Liver (tissue), 9 donors: ENCODE data around the gene SALL3. TPM values are rescaled to one million over a fixed set of nuclear protein-coding genes. Genes with fewer than 3 reads are reported as not detected.

Experiments
- DNase-seq: peaks from one replicate; pipeline ENCODE4 v3.0.0-alpha.2; 2017; ENCODE audit warnings: low spot score
- H3K27ac ChIP-seq, 2 donors: one replicate each; pipeline ENCODE4 v1.7.0; 2013; ENCODE audit warnings: inconsistent platforms in 2 of 2, low read length in 2 of 2, control low read depth in 1 of 2, low read depth in 1 of 2, mild to moderate bottlenecking in 1 of 2
- H3K27me3 ChIP-seq, 4 donors: one replicate each; pipeline versions ENCODE4 v1.6.1 to v1.7.0; 2013; ENCODE audit warnings: low read length in 3 of 4, inconsistent platforms in 1 of 4, mild to moderate bottlenecking in 1 of 4, moderate library complexity in 1 of 4; ENCODE audit not compliant: control insufficient read depth in 4 of 4, insufficient read depth in 4 of 4
- H3K36me3 ChIP-seq, 4 donors: one replicate each; pipeline versions ENCODE4 v1.6.1 to v1.7.0; 2013; ENCODE audit warnings: low read length in 3 of 4, mild to moderate bottlenecking in 3 of 4, low read depth in 1 of 4, moderate library complexity in 1 of 4; ENCODE audit not compliant: control insufficient read depth in 4 of 4, insufficient read depth in 3 of 4
- H3K4me1 ChIP-seq, 4 donors: one replicate each; pipeline versions ENCODE4 v1.6.1 to v1.7.0; 2013; ENCODE audit warnings: low read length in 3 of 4, mild to moderate bottlenecking in 3 of 4, moderate library complexity in 1 of 4; ENCODE audit not compliant: control insufficient read depth in 4 of 4, insufficient read depth in 4 of 4
- H3K4me3 ChIP-seq, 3 donors: one replicate each; pipeline versions ENCODE4 v1.6.1 to v1.7.0; 2013; ENCODE audit warnings: low read length in 3 of 3, control low read depth in 1 of 3, low read depth in 1 of 3, mild to moderate bottlenecking in 1 of 3
- H3K9ac ChIP-seq, 2 donors: one replicate each; pipeline ENCODE4 v1.7.0; 2013; ENCODE audit warnings: low read length in 2 of 2, mild to moderate bottlenecking in 2 of 2, moderate library complexity in 2 of 2, control low read depth in 1 of 2, low read depth in 1 of 2
- H3K9me3 ChIP-seq, 4 donors: one replicate each; pipeline versions ENCODE4 v1.6.1 to v1.7.0; 2013; ENCODE audit warnings: low read length in 3 of 4; ENCODE audit not compliant: control insufficient read depth in 4 of 4
- ATF3 ChIP-seq: IDR thresholded peaks from 2 replicates; pipeline ENCODE4 v1.6.1; 2016; ENCODE audit warnings: antibody characterized with exemption
- CTCF ChIP-seq: fragments of 150-350 bp; IDR thresholded peaks from 2 replicates; pipeline ENCODE4 v1.5.1; 2017; ENCODE audit warnings: improper control_type of control experiment, low read depth, low read length; ENCODE audit not compliant: missing input control
- EGR1 ChIP-seq, 2 donors: IDR thresholded peaks; 2 replicates each; pipeline ENCODE4 v1.6.1; 2016 to 2018; ENCODE audit warnings: antibody characterized with exemption in 2 of 2, low read depth in 2 of 2
- FOXA1 ChIP-seq: IDR thresholded peaks from 2 replicates; pipeline ENCODE4 v1.6.1; 2016; ENCODE audit warnings: antibody characterized with exemption
- FOXA2 ChIP-seq: IDR thresholded peaks from 2 replicates; pipeline ENCODE4 v1.6.1; 2016; ENCODE audit warnings: antibody characterized with exemption
- GABPA ChIP-seq, 2 donors: IDR thresholded peaks in 1 of 2; conservative IDR thresholded peaks in 1 of 2; 2 replicates each; pipeline ENCODE4 v1.6.1; 2016; ENCODE audit warnings: antibody characterized with exemption in 2 of 2, mild to moderate bottlenecking in 1 of 2, moderate library complexity in 1 of 2
- HNF4G ChIP-seq: IDR thresholded peaks from 2 replicates; pipeline ENCODE4 v1.6.1; 2016; ENCODE audit warnings: antibody characterized with exemption
- JUND ChIP-seq, 2 donors: IDR thresholded peaks; 2 replicates each; pipeline ENCODE4 v1.6.1; 2016; ENCODE audit warnings: antibody characterized with exemption in 2 of 2
- MAX ChIP-seq: IDR thresholded peaks from 2 replicates; pipeline ENCODE4 v1.6.1; 2016; ENCODE audit warnings: antibody characterized with exemption
- NR2F2 ChIP-seq: IDR thresholded peaks from 2 replicates; pipeline ENCODE4 v1.6.1; 2016; ENCODE audit warnings: antibody characterized with exemption
- RAD21 ChIP-seq, 2 donors: IDR thresholded peaks; 2 replicates each; pipeline ENCODE4 v1.6.1; 2016; ENCODE audit warnings: antibody characterized with exemption in 2 of 2, mild to moderate bottlenecking in 2 of 2
- REST ChIP-seq: IDR thresholded peaks from 2 replicates; pipeline ENCODE4 v1.6.1; 2016; ENCODE audit warnings: antibody characterized with exemption, mild to moderate bottlenecking
- RXRA ChIP-seq, 2 donors: IDR thresholded peaks; 2 replicates each; pipeline ENCODE4 v1.6.1; 2017 to 2018; ENCODE audit warnings: antibody characterized with exemption in 2 of 2, mild to moderate bottlenecking in 1 of 2
- SP1 ChIP-seq: IDR thresholded peaks from 2 replicates; pipeline ENCODE4 v1.6.1; 2018; ENCODE audit warnings: antibody characterized with exemption, mild to moderate bottlenecking
- TAF1 ChIP-seq: conservative IDR thresholded peaks from 2 replicates; pipeline ENCODE4 v1.6.1; 2016; ENCODE audit warnings: antibody characterized with exemption, mild to moderate bottlenecking
- YY1 ChIP-seq: IDR thresholded peaks from 2 replicates; pipeline ENCODE4 v1.6.1; 2016; ENCODE audit warnings: antibody characterized with exemption, mild to moderate bottlenecking
- ZBTB33 ChIP-seq: IDR thresholded peaks from 2 replicates; pipeline ENCODE4 v1.6.1; 2016; ENCODE audit warnings: antibody characterized with exemption
- WGBS: extraction: QIAGEN DNeasy Blood & Tissue Kit; methylation state at CpG from one replicate; pipeline ENCODE4 v1.1.7; 2013; 5-methylcytosine and 5-hydroxymethylcytosine counted together
- polyA plus RNA-seq, 2 donors: library from polyadenylated mRNA; stranded (reverse) in 1 of 2; unstranded in 1 of 2; fragments of 200-250 nt in 1 of 2; fragments of >200 nt in 1 of 2; fragmentation: Nextera tagmentation in 1 of 2; extraction: Ambion mirVana in 1 of 2; gene quantifications; one replicate each; pipeline versions ENCODE4 v1.2.1 to v1.2.3, GENCODE V29; 2013 to 2015
- total RNA-seq, 2 donors: library from RNA; depleted of rRNA; stranded (reverse); fragments of >200 nt; gene quantifications; one replicate each; pipeline ENCODE4 v1.2.3, GENCODE V29; 2014
- donor health status: healthy.
- donor health status: healthy.
- donor health status: healthy.
- donor health status: healthy.
- donor health status: healthy.

The SALL3 gene
- total and polyA plus RNA-seq, 4 donors, result not detected

- WGBS, result 84% methylated on average over 12 of the region's 12 CpGs
- no peaks in the 10 kb centered on the region for H3K36me3 ChIP-seq
- no peak for DNase-seq
- peaks cover 0 to 4% (median 1%) of the 10 kb centered on the region in 4 donors for H3K9me3 ChIP-seq
- H3K27me3 ChIP-seq, result peaks cover 0 to 23% (median 19%) of the 10 kb centered on the region in 4 donors
- no peak overlapping the region for H3K27ac ChIP-seq
- H3K9ac ChIP-seq, result no peak overlapping the region
- H3K4me1 ChIP-seq, result peaks cover 9 to 17% (median 14%) of the 10 kb centered on the region in 4 donors
- no peak for TF ChIP-seq HNF4G
- no peak for TF ChIP-seq CTCF
- no peak for TF ChIP-seq ZBTB33
- no peak for TF ChIP-seq RAD21 (IDR thresholded peaks at IDR 0.05)
- TF ChIP-seq TAF1, result no peak
- no peak for TF ChIP-seq YY1
- no peak for TF ChIP-seq NR2F2
- no peak for TF ChIP-seq JUND (IDR thresholded peaks at IDR 0.05)
- no peak for TF ChIP-seq REST
- TF ChIP-seq RXRA (IDR thresholded peaks at IDR 0.05), result no peak
- TF ChIP-seq FOXA1, result no peak
- no peak overlapping the region for H3K4me3 ChIP-seq
Observed at GRCh38 chr18:78970774-78971333, 8.8 kb upstream of the SALL3 start.

GRCh38 chr18:78971511-78972245 lies 7.9 kb upstream of the SALL3 start:
- WGBS, result 76% methylated on average over 15 of the region's 15 CpGs
- Histone ChIP-seq H3K27ac (no peak overlapping the region), H3K9ac (no peak overlapping the region), H3K4me3 (no peak overlapping the region), H3K36me3 (no peaks in the 10 kb centered on the region), H3K27me3 (peaks cover 0 to 26% (median 23%) of the 10 kb centered on the region in 4 donors), H3K9me3 (peaks cover 0 to 4% (median 1%) of the 10 kb centered on the region in 4 donors), H3K4me1 (peaks cover 9 to 17% (median 14%) of the 10 kb centered on the region in 4 donors)
- no peak for DNase-seq
- no peak for TF ChIP-seq EGR1 (IDR thresholded peaks at IDR 0.05; ENCODE audit: low read depth in 2 of 2)
- no peak for TF ChIP-seq TAF1
- no peak for TF ChIP-seq SP1
- TF ChIP-seq MAX, result no peak
- TF ChIP-seq RAD21 (IDR thresholded peaks at IDR 0.05), result no peak
- no peak for TF ChIP-seq GABPA (IDR thresholded peaks at IDR 0.05 in 1 of 2, conservative IDR thresholded peaks at IDR 0.05 in 1 of 2)
- TF ChIP-seq ZBTB33, result no peak
- TF ChIP-seq CTCF, result no peak
- TF ChIP-seq RXRA (IDR thresholded peaks at IDR 0.05), result no peak
- TF ChIP-seq ATF3, result no peak
- TF ChIP-seq JUND (IDR thresholded peaks at IDR 0.05), result no peak
- TF ChIP-seq FOXA2, result no peak
